8988T (cell line): Measurements from ENCODE around the gene RBM19.
"Not testable (repeated sequence)": the region's sequence is repeated elsewhere in the genome, so short reads cannot be mapped to it uniquely, and the experiment has no call there.

ENCODE experiments used
- DNase-seq: peaks from one replicate; pipeline ENCODE4 v3.0.0; 2011

Gene RBM19

DNA sequence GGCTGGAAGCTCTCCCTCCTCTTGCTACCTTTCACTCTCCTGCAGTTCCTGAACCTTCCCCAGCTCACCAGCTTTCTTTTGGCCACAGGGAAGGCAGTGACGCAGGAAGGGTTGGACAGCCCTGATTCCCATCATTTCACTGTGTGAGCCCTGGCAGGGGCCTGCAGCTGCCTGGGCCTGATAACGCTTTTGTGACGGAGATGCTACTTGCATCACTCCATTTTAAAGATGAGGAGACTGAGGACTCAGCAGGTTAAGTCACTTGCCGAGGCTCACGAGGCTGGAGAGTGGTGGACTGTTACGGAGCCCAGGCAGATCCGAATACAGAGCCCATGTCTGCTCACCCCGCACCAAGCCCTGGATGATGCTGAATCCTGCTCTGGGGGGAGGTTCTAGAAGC lies 145.3 kb downstream of the RBM19 start:
- DNase-seq = no peak

DNA sequence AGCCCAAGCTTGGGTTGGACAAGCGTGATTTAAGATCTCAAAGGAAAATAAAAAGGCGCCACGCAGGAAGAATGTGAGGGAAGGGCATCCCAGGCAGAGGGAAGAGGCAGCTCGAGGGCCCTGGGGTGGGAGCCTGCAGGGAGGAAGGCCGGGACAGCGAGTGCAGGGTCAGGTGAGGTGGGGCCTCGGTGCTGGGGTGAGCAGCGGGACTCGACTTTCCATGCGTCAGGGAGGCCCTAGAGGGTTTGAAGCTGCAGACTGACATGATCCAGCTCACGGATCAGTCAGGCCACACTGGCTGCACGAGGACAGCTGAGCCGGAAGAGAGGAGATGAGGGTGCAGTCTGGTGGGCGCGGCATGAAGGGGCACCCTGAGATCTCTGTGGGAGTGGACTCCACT lies 145.8 kb downstream of the RBM19 start:
- no peak for DNase-seq

GRCh38 chr12:113819495-113819894 lies 146.6 kb downstream of the RBM19 start:
- no peak for DNase-seq

GRCh38 chr12:113818833-113819232 lies 147.3 kb downstream of the RBM19 start:
- peak; percentile 68 for DNase-seq

DNA sequence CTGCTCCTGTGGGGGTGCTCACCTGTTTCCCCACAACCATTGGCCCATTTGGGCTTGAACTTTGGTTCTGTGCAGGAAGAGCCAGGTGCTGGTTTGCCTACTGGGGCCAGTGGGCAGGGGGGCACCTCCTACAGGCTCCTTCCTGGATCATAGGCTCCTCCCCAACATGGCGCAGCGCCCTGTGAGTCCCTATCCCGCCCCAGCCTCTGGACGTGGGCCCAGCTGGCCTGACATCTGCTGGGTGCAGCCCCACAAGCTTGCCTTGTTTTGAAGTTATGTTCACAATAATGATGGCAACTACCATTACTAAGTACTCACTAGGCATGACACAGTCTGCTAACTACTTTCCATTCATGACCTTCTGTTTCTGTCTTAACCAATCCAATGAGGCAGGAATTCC lies 147.8 kb downstream of the RBM19 start:
- no peak for DNase-seq

GRCh38 chr12:113816866-113817265 lies 149.3 kb downstream of the RBM19 start:
- no peak for DNase-seq

- no peak for DNase-seq
These were observed 151.1 kb downstream of the RBM19 start for GRCh38 chr12:113815031-113815430.

GRCh38 chr12:113813229-113813541 lies 152.9 kb downstream of the RBM19 start:
- no peak for DNase-seq

GRCh38 chr12:113812411-113813228 lies 153.5 kb downstream of the RBM19 start:
- DNase-seq = no peak

DNA sequence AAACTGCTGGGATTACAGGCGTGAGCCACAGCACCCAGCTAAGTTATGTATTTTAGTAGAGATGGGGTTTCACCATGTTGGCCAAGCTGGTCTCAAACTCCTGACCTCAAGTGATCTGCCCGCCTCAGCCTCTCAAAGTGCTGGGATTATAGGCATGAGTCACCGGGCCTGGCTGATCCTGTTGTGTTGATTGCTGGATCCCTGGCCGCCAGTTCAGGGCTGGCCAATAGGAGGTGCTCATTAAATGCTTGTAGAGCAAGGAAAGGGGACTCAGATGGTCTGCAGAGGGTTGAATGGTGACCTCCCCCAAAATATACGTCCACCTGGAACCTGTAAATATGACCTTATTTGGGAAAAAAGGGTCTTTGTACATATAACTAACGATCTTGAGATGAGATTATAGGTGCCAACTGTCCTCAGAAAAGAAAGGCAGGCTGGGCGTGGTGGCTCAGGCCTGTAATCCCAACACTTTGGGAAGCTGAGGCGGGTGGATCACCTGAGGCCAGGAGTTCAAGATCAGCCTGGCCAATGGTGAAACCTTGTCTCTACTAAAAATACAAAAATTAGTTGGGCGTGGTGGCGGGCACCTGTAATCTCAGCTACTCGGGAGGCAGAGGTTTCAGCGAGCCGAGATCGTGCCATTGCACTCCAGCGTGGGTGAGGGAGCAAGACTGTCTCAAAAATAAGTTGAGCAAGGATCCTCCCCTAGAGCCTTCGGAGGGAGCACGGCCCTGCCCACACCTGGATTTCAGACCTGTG lies 156.5 kb downstream of the RBM19 start:
- DNase-seq = not testable (repeated sequence)

GRCh38 chr12:113808095-113808951 lies 157.8 kb downstream of the RBM19 start:
- DNase-seq = no peak

DNA sequence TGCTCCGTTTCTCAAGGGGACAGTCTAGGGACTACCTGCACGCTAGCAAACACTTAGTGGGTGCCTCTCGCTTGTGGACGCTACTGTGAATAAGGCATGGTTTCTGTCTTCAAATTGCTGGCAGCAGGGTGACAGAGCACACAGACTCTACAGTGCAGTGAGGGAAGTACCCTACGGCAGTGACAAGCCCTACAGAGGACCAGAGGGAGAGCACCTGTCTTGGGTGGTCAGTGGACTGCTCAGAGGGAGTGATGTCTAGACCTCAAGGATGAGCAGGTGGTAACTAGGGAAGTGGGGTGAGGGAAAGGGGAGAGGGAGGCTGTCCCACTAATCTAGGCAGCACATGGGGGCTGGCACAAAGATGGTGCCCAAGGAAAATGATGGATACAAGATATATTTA lies 160.5 kb downstream of the RBM19 start:
- no peak for DNase-seq

DNA sequence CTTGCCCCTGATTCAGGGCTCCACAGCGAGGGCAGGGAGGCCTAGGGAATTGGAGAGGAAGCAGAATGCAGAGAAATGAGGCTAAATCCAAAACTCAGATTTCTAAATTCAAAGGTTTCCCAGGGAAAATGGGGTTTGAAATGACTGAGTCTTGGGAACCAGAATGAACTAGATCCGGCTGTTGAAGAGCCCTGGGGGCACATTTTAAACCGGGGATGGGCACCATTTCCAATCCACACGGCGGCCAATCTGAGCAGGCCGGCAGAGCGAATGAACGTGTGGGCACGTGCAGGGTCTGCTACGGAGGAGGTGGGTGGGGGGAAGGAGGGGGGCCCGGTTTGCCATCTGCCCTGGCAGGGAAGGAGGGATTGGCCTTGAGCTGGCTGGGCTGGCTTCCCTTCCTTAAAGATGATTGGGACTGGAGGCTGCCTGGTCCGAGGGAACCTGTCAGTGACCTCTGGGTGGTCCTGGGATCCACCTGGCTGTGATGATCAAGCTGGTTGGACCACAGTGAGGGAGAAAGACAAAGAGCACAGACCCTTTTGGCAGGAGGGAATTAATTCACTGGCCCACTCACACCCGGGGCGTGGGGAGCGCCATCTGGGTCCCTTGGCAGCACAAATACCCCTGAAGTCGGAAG lies 161.0 kb downstream of the RBM19 start:
- no peak for DNase-seq

GRCh38 chr12:113803759-113804140 lies 162.4 kb downstream of the RBM19 start:
- DNase-seq = no peak

GRCh38 chr12:113802966-113803758 lies 163.0 kb downstream of the RBM19 start:
- DNase-seq = no peak

GRCh38 chr12:113802000-113802749 lies 163.9 kb downstream of the RBM19 start:
- no peak for DNase-seq

DNA sequence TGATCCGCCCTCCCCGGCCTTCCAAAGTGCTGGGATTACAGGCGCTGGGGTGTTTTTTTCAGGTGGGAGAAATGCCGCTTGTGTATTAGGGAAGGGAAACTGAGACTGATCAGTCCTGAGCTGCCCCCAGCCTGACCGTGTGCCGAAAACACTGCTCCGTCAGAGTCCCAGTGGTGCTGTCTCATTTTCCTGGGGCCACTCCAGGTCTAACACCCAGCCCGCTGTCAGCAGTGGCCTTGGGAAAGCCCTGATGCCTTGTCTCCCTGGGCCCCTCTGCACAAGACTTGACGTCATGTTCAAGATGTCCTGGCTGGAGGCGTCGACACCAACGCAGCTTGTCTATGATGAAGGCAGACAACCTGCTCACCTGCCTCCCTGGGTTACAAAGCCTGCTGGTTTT lies 165.9 kb downstream of the RBM19 start:
- no peak for DNase-seq

GRCh38 chr12:113798552-113798951 lies 167.6 kb downstream of the RBM19 start:
- no peak for DNase-seq

DNA sequence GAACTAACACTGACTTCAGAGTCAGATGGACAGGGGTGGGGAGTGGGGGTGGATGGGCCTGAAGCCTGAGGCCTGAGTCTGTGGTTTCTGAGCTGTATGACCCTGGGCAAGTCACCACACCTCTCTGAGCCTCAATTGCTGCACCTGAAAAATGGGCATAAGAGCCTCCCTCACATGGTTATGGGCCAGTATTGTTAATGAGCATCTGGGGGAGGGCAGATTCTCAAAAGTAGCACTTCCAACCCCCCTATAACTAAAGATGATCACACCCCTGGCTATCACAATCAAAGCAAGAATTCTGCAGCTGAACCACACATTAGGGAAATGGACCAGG lies 168.6 kb downstream of the RBM19 start:
- no peak for DNase-seq

GRCh38 chr12:113796852-113797534 lies 169.1 kb downstream of the RBM19 start:
- DNase-seq = no peak
